A673 (cell line): Measurements from ENCODE around the gene APOL6.

Experiments
- CTCF ChIP-seq: fragments of 300-800, 200-600 bp; sonication (generic); conservative IDR thresholded peaks from 2 replicates; pipeline ENCODE4 v1.5.1; 2017; ENCODE audit warnings: low read depth, mild to moderate bottlenecking, antibody characterized with exemption, low read length, moderate library complexity, mixed read lengths
- EZH2 ChIP-seq: fragments of 200-600 bp; sonication (generic); IDR thresholded peaks from 2 replicates; pipeline ENCODE4 v1.6.1; 2017; ENCODE audit warnings: borderline replicate concordance, low read depth, mild to moderate bottlenecking, mixed read lengths, antibody characterized with exemption, low read length; ENCODE audit not compliant: poor library complexity, severe bottlenecking

- TF ChIP-seq CTCF (no peak), EZH2 (no peak)
These were observed 36.2 kb upstream of the APOL6 start for GRCh38 chr22:35611891-35612576.
